ENCODE measurements around the gene REXO1. TPM values are rescaled to one million over a fixed set of nuclear protein-coding genes. Genes with fewer than 3 reads are reported as not detected.

REXO1 gene
- total and polyA plus RNA-seq, 2 of the 8 experiments (the other 6 are each of a cell fraction or from before 2014, with no cell fraction given): 42.4 to 44.3 TPM

DNA sequence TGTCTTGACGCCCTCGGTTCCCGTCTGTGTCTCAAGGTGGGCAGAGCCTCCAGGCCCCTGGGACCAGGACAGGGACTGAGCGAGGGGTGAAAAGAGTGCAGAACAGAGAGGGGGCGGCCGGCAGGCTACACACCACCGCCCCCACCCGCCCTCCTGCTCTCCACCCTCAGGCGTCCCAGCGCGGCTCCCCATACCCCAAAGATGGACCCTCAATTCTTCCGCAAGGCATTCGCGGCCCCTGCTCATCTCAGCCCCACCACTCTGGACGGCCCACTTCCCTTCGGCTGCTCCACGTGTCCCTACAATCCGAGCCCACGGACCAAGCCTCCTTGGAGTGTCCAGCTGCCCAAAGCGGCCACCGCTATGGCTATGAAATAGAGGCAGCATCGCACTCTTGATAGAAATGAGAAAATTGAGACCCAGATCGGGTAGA is 13.3 kb upstream of the REXO1 start:
- H2AFZ ChIP-seq (ENCODE audit: low read length): no peak overlapping the region
- peaks cover 12% of the 10 kb centered on the region; the same call in 1 of the 2 replicates for H3K23me2 ChIP-seq (ENCODE audit: low read depth, low read length)
- H3K79me2 ChIP-seq (ENCODE audit: control insufficient read depth in 1 of 2, insufficient read depth in 2 of 2, low read length in 2 of 2): peaks cover 18 to 55% of the 10 kb centered on the region in 2 experiments; a peak in 3 of 4 replicates
- H3K14ac ChIP-seq (ENCODE audit: insufficient read length): no peak overlapping the region
- no peak for FAIRE-seq
- no peak overlapping the region for H4K91ac ChIP-seq (replicated peaks; ENCODE audit: insufficient read length, low read length)
- no peak overlapping the region for H3K4ac ChIP-seq (replicated peaks; ENCODE audit: insufficient read length, low read depth, low read length)
- H3K4me1 ChIP-seq (replicated peaks in 1 of 4; ENCODE audit: control insufficient read depth in 3 of 4, insufficient read depth in 4 of 4, low read length in 3 of 4): peaks cover 0 to 52% (median 37%) of the 10 kb centered on the region in 4 experiments; a peak in 6 of 7 replicates
- no peak overlapping the region for H3K56ac ChIP-seq (replicated peaks; ENCODE audit: insufficient read length, low read depth, low read length)
- 7% methylated on average over 23 of the region's 23 CpGs; no CpG with 5 or more reads in 1 of the 2 experiments for WGBS, 2 experiments (ENCODE audit: extremely low coverage in 1 of 2, insufficient coverage in 1 of 2, insufficient read length in 1 of 2, insufficient replicate concordance in 2 of 2, low coverage in 1 of 2, low lambda C conversion rate in 2 of 2, missing lambda C conversion rate in 1 of 2)
- peak overlapping the region; percentile 48 for H3K18ac ChIP-seq (ENCODE audit: extremely low read depth, low read length)
- no peaks in the 10 kb centered on the region for H3K36me3 ChIP-seq (ENCODE audit: control insufficient read depth in 2 of 4, insufficient read depth in 4 of 4, low read length in 3 of 4)
- peak overlapping the region in 1 of 4 experiments; percentile 49; a peak in 1 of 7 replicates for H3K9ac ChIP-seq (replicated peaks in 1 of 4; ENCODE audit: extremely low read depth in 1 of 4, low read depth in 3 of 4, low read length in 3 of 4)
- no peak overlapping the region for H4K5ac ChIP-seq (ENCODE audit: insufficient read length, low read depth, low read length)
- peak overlapping the region; percentile 66 to 84 (median 76) for H3K4me3 ChIP-seq (ENCODE audit: extremely low read depth in 1 of 4, insufficient read depth in 2 of 4, low read depth in 3 of 4, low read length in 4 of 4)
- H3K9me3 ChIP-seq (ENCODE audit: insufficient read depth in 2 of 2, low read depth in 1 of 2, low read length in 1 of 2): no peaks in the 10 kb centered on the region
- POLR2A ChIA-PET (ENCODE audit: partially characterized antibody): interaction anchor here (1.1 to 1.3 kb wide), 2 partner anchors 13 to 42 kb away, joined by 3 to 4 read pairs; partner anchors contain the start of gene REXO1
- no peak overlapping the region for H2BK120ac ChIP-seq (replicated peaks; ENCODE audit: low read depth, low read length)
- H3K4me2 ChIP-seq (ENCODE audit: insufficient read depth in 1 of 2, low read depth in 2 of 2, low read length in 2 of 2): peak overlapping the region; percentile 89 to 90
- CTCF ChIA-PET (ENCODE audit: partially characterized antibody): interaction anchor here (0.9 kb wide), 1 partner anchor 24 kb away, joined by 3 read pairs; no protein-coding TSS in a partner anchor
- H3K27me3 ChIP-seq (replicated peaks in 1 of 4; ENCODE audit: control insufficient read depth in 3 of 4, extremely low read depth in 1 of 4, insufficient read depth in 3 of 4, low read length in 3 of 4): peaks cover 0 to 15% (median 6%) of the 10 kb centered on the region in 4 experiments; a peak in 5 of 7 replicates
- H3K79me1 ChIP-seq (ENCODE audit: low read depth, low read length): peaks cover 16% of the 10 kb centered on the region
- no peak overlapping the region for H2AK5ac ChIP-seq (ENCODE audit: low read depth, low read length)
- H2BK5ac ChIP-seq (ENCODE audit: low read depth, low read length): no peak overlapping the region
- no peak overlapping the region for H2BK12ac ChIP-seq (ENCODE audit: low read depth, low read length)
- no peak overlapping the region for H2BK20ac ChIP-seq (ENCODE audit: low read length)
- H3K27ac ChIP-seq (ENCODE audit: low read depth, low read length): no peak overlapping the region
- H3K23ac ChIP-seq (ENCODE audit: insufficient read length): no peak overlapping the region
- peaks cover 32 to 47% of the 10 kb centered on the region in 2 experiments for H4K20me1 ChIP-seq (replicated peaks in 1 of 2; ENCODE audit: control insufficient read depth in 1 of 2, insufficient read depth in 2 of 2, low read length in 2 of 2)
- H4K8ac ChIP-seq (ENCODE audit: extremely low read depth, insufficient read depth, low read length): no peak overlapping the region
- no peak for DNase-seq (ENCODE audit: low read depth in 1 of 2, low spot score in 2 of 2)
- no peak overlapping the region for H2BK15ac ChIP-seq (ENCODE audit: low read length)
- TF ChIP-seq MAFK (IDR thresholded peaks at IDR 0.05; ENCODE audit: low read depth, low read length) (no peak), POU5F1 (IDR thresholded peaks at IDR 0.05; ENCODE audit: low read depth, low read length) (no peak), HDAC6 (IDR thresholded peaks at IDR 0.05; ENCODE audit: low read depth, low read length) (no peak), SP1 (IDR thresholded peaks at IDR 0.05; ENCODE audit: low read depth, low read length) (no peak), JUND (IDR thresholded peaks at IDR 0.05; ENCODE audit: low read length) (no peak), CEBPB (IDR thresholded peaks at IDR 0.05; ENCODE audit: low read depth, low read length) (no peak), SIN3A (conservative IDR thresholded peaks at IDR 0.05 in 1 of 2, IDR thresholded peaks at IDR 0.05 in 1 of 2; ENCODE audit: low read depth in 1 of 2, low read length in 2 of 2) (no peak), ASH2L (IDR thresholded peaks at IDR 0.05; ENCODE audit: low read length) (no peak), NANOG (IDR thresholded peaks at IDR 0.05; ENCODE audit: insufficient read depth, low read depth, low read length, poor library complexity, severe bottlenecking) (no peak), RBBP5 (IDR thresholded peaks at IDR 0.05; ENCODE audit: borderline replicate concordance, low read depth, low read length) (no peak), JUN (IDR thresholded peaks at IDR 0.05; ENCODE audit: low read depth, low read length) (no peak), EZH2 (IDR thresholded peaks at IDR 0.05; ENCODE audit: low read depth, low read length, severe bottlenecking) (no peak)

All from H1 (cell line).